ENCODE results near the gene FAXDC2. TPM values are rescaled to one million over a fixed set of nuclear protein-coding genes. Genes with fewer than 3 reads are reported as not detected.

The FAXDC2 gene
- total RNA-seq, 1 donor from 2014 or later: 3.6 TPM

DNA sequence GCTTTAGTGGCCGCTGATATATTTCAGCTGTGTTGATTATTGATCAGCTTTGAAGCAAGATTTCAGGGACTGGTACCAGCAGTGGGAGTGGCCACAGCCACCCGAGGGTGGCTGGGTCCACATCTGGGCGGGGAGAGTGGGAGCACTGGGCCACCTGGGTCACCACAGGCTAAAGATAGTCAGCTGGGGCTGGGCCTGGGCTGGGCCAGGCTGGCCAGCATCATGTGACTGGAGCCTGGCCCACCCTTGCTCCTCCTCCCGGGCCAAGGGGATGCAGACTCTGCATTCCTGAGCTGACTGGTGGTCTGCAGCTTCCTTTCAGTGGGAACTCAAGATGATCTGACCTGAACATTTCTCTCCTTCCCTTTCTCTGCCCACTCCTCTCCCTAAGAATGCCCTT is 68.1 kb downstream of the FAXDC2 start:
- no peaks in the 10 kb centered on the region for H3K27me3 Mint-ChIP-seq (ENCODE audit: low read depth, unreplicated experiment)
- Histone ChIP-seq H2AFZ (ENCODE audit: low read depth, low read length) (no peak overlapping the region), H3K9ac (ENCODE audit: low read length) (no peak overlapping the region), H3K27me3 (ENCODE audit: insufficient read depth, low read length) (no peaks in the 10 kb centered on the region), H3K4me2 (ENCODE audit: low read length) (no peak overlapping the region), H3K4me1 (ENCODE audit: insufficient read depth, low read length) (peaks cover 11% of the 10 kb centered on the region), H3K27ac (ENCODE audit: low read depth, low read length) (no peak overlapping the region), H3K79me2 (ENCODE audit: insufficient read depth, low read length) (peaks cover 99% of the 10 kb centered on the region), H3K9me3 (ENCODE audit: insufficient read depth, low read depth, low read length) (no peaks in the 10 kb centered on the region), H3K36me3 (ENCODE audit: insufficient read depth, low read length) (no peaks in the 10 kb centered on the region), H4K20me1 (ENCODE audit: insufficient read depth, low read length) (peaks cover 96% of the 10 kb centered on the region), H3K4me3 (ENCODE audit: insufficient read depth, low read depth, low read length) (no peak overlapping the region)
- peak overlapping the region; percentile 18 for H3K27ac Mint-ChIP-seq (ENCODE audit: unreplicated experiment)
- peaks cover 46% of the 10 kb centered on the region for H3K4me1 Mint-ChIP-seq (ENCODE audit: low read depth, unreplicated experiment)
- TF ChIP-seq, protein P1, sequence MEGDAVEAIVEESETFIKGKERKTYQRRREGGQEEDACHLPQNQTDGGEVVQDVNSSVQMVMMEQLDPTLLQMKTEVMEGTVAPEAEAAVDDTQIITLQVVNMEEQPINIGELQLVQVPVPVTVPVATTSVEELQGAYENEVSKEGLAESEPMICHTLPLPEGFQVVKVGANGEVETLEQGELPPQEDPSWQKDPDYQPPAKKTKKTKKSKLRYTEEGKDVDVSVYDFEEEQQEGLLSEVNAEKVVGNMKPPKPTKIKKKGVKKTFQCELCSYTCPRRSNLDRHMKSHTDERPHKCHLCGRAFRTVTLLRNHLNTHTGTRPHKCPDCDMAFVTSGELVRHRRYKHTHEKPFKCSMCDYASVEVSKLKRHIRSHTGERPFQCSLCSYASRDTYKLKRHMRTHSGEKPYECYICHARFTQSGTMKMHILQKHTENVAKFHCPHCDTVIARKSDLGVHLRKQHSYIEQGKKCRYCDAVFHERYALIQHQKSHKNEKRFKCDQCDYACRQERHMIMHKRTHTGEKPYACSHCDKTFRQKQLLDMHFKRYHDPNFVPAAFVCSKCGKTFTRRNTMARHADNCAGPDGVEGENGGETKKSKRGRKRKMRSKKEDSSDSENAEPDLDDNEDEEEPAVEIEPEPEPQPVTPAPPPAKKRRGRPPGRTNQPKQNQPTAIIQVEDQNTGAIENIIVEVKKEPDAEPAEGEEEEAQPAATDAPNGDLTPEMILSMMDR (IDR thresholded peaks at IDR 0.05; ENCODE audit: insufficient read depth, low read depth, low read length): no peak
- no peak for TF ChIP-seq EZH2 (IDR thresholded peaks at IDR 0.05; ENCODE audit: insufficient read depth, low read length)
- FAIRE-seq: no peak
- peak overlapping the region; percentile 8 for H3K4me3 Mint-ChIP-seq (ENCODE audit: unreplicated experiment)
- peaks cover 2% of the 10 kb centered on the region for H3K36me3 Mint-ChIP-seq (ENCODE audit: low read depth, unreplicated experiment)
- H3K9me3 Mint-ChIP-seq (ENCODE audit: unreplicated experiment): peaks cover 2% of the 10 kb centered on the region
- DNase-seq (ENCODE audit: low read depth): no peak

- Histone ChIP-seq H4K20me1 (ENCODE audit: insufficient read depth, low read length) (peaks cover 98% of the 10 kb centered on the region), H3K36me3 (ENCODE audit: insufficient read depth, low read length) (no peaks in the 10 kb centered on the region), H3K27me3 (ENCODE audit: insufficient read depth, low read length) (no peaks in the 10 kb centered on the region), H3K27ac (ENCODE audit: low read depth, low read length) (no peak overlapping the region), H3K9ac (ENCODE audit: low read length) (no peak overlapping the region), H3K79me2 (ENCODE audit: insufficient read depth, low read length) (peaks cover 99% of the 10 kb centered on the region), H3K4me1 (ENCODE audit: insufficient read depth, low read length) (peaks cover 11% of the 10 kb centered on the region), H3K4me3 (ENCODE audit: insufficient read depth, low read depth, low read length) (no peak overlapping the region), H3K9me3 (ENCODE audit: insufficient read depth, low read depth, low read length) (no peaks in the 10 kb centered on the region), H2AFZ (ENCODE audit: low read depth, low read length) (no peak overlapping the region), H3K4me2 (ENCODE audit: low read length) (no peak overlapping the region)
- FAIRE-seq: no peak
- peaks cover 2% of the 10 kb centered on the region for H3K36me3 Mint-ChIP-seq (ENCODE audit: low read depth, unreplicated experiment)
- no peaks in the 10 kb centered on the region for H3K27me3 Mint-ChIP-seq (ENCODE audit: low read depth, unreplicated experiment)
- TF ChIP-seq, protein P1 (IDR thresholded peaks at IDR 0.05; ENCODE audit: insufficient read depth, low read depth, low read length): no peak
- TF ChIP-seq EZH2 (IDR thresholded peaks at IDR 0.05; ENCODE audit: insufficient read depth, low read length): no peak
- H3K4me3 Mint-ChIP-seq (ENCODE audit: unreplicated experiment): no peak overlapping the region
- peaks cover 2% of the 10 kb centered on the region for H3K9me3 Mint-ChIP-seq (ENCODE audit: unreplicated experiment)
- DNase-seq (ENCODE audit: low read depth): no peak
- peak overlapping the region; percentile 58 for H3K27ac Mint-ChIP-seq (ENCODE audit: unreplicated experiment)
- peaks cover 45% of the 10 kb centered on the region for H3K4me1 Mint-ChIP-seq (ENCODE audit: low read depth, unreplicated experiment)
Measured at GRCh38 chr5:154780128-154780527, 70.3 kb downstream of the FAXDC2 start.

GRCh38 chr5:154779105-154779504 is 71.3 kb downstream of the FAXDC2 start:
- H3K9ac ChIP-seq (ENCODE audit: low read length): no peak overlapping the region
- Mint-ChIP-seq H3K4me1 (ENCODE audit: low read depth, unreplicated experiment) (peaks cover 38% of the 10 kb centered on the region), H3K27ac (ENCODE audit: unreplicated experiment) (no peak overlapping the region), H3K9me3 (ENCODE audit: unreplicated experiment) (peaks cover 2% of the 10 kb centered on the region), H3K36me3 (ENCODE audit: low read depth, unreplicated experiment) (peaks cover 2% of the 10 kb centered on the region), H3K27me3 (ENCODE audit: low read depth, unreplicated experiment) (no peaks in the 10 kb centered on the region), H3K4me3 (ENCODE audit: unreplicated experiment) (no peak overlapping the region)
- peaks cover 11% of the 10 kb centered on the region for H3K4me1 ChIP-seq (ENCODE audit: insufficient read depth, low read length)
- no peak overlapping the region for H3K4me3 ChIP-seq (ENCODE audit: insufficient read depth, low read depth, low read length)
- H3K27ac ChIP-seq (ENCODE audit: low read depth, low read length): no peak overlapping the region
- peaks cover 98% of the 10 kb centered on the region for H4K20me1 ChIP-seq (ENCODE audit: insufficient read depth, low read length)
- H3K9me3 ChIP-seq (ENCODE audit: insufficient read depth, low read depth, low read length): no peaks in the 10 kb centered on the region
- FAIRE-seq (no peak), DNase-seq (ENCODE audit: low read depth) (peak; percentile 89)
- H3K79me2 ChIP-seq (ENCODE audit: insufficient read depth, low read length): peaks cover 99% of the 10 kb centered on the region
- H2AFZ ChIP-seq (ENCODE audit: low read depth, low read length): no peak overlapping the region
- no peak for TF ChIP-seq EZH2 (IDR thresholded peaks at IDR 0.05; ENCODE audit: insufficient read depth, low read length)
- TF ChIP-seq, protein P1 (IDR thresholded peaks at IDR 0.05; ENCODE audit: insufficient read depth, low read depth, low read length): no peak
- no peaks in the 10 kb centered on the region for H3K27me3 ChIP-seq (ENCODE audit: insufficient read depth, low read length)
- peak overlapping the region; percentile 32 for H3K4me2 ChIP-seq (ENCODE audit: low read length)
- H3K36me3 ChIP-seq (ENCODE audit: insufficient read depth, low read length): no peaks in the 10 kb centered on the region
